Brain pericyte (primary cell): Measurements from ENCODE around the gene NOTCH1.

Experiments
- DNase-seq: peaks from one replicate; pipeline ENCODE4 v3.0.0-alpha.2; 2012; ENCODE audit warnings: low read depth, low spot score

Gene NOTCH1

DNA sequence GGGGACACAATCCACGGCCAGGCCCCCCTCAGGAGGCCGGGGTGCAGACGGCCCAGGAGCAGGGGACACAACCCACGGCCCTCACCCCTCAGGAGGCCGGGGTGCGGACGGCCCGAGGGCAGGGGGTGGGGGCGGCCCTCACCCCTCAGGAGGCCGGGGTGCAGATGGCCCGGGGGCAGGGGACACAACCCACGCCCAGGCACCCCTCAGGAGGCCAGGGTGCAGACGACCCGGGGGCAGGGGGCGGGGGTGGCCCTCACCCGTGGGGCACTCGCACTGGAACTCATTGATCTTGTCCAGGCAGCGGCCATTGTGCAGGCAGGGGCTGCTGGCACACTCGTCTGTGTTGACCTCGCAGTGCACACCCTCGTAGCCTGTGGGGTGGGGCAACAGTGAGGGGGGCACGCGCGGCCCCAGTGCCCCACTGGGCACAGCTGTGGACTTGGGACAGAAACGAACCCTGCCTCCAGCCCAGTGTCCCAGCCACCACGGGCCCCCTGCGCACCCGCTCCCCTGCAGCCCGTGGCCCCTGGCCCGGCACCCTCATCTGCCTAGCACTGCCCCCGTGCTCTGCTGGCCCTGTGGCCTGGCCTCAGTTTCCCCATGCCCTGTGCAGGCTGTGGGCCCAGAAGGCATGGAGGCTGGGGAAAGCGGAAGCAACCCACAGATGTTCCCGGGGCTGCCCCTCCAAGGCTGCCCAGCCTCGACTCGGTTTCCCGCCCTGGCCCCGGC is 28.7 kb downstream of the NOTCH1 start:
- no peak for DNase-seq

- no peak for DNase-seq
Observed at GRCh38 chr9:136516191-136516654, 29.6 kb downstream of the NOTCH1 start.

GRCh38 chr9:136515276-136515675 is 30.6 kb downstream of the NOTCH1 start:
- no peak for DNase-seq

GRCh38 chr9:136514022-136514714 is 31.7 kb downstream of the NOTCH1 start:
- DNase-seq = no peak

- DNase-seq = no peak
Observed at GRCh38 chr9:136513191-136513590, 32.7 kb downstream of the NOTCH1 start.

DNA sequence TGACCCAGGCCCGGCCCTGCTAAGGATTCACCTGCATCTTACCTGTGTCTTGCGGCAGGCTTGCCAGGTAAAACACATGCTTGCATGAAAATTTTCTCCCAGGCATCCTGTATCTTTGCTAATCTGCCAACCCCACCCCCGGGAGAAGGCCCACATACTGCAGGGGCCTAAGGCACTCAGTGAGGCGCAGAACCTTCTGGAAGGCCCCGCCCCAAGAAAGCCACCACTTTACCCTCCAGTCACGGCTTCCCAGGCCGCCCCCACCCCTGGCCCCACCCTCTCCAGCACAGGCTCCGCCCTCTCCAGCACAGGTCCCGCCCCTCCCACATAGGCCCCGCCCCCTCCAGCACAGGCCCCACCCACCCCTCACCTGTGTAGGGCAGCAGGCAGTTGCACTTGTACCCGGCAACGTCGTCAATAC is 33.2 kb downstream of the NOTCH1 start:
- DNase-seq = no peak

DNA sequence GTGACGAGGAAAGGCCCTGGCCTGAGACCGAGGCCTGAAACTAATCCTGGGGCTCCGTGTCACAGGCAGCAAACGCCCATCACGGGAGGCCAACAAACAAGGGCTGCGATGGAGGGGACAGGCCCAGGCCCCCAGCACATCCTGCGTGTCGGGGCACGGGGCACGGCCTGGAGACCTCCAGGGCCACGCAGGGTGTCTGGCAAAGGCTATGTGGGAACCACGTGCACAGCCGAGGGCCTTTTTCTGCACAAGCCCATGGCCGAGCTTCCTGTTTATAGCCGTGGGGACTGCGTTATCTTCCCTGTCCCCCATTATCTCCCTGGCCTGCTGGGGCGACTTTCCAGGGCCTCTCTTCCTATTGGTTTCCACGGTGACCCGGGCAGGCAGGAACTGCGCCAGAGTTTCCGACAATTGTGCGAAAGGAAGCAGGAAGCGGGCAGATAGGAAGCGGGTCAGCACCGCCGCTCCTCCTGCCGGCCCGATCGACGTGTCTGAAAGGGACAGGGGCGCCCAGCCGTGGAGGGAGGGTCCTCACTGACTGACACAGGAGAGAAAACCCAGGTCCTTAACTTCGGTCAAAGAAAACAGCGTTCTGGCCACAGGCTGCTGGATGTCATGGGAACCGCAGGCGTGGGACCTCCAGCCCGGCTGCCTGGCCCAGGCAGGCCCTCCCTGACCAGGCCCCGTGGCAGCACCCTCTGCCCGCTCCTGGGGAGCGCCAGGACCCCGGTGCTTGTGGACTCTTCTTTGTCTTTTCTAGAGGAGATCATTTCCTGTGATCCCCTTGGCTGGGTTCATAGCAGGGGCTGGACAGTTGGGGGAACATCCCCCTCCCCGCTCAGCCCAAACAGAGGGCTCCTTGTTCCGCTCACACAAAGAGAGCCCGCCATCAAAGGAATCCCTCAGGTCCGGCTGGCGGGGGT is 33.9 kb downstream of the NOTCH1 start:
- DNase-seq = no peak

- DNase-seq = no peak
Observed at GRCh38 chr9:136511144-136511669, 34.6 kb downstream of the NOTCH1 start.

- DNase-seq = no peak
Observed at GRCh38 chr9:136510561-136510960, 35.3 kb downstream of the NOTCH1 start.

DNA sequence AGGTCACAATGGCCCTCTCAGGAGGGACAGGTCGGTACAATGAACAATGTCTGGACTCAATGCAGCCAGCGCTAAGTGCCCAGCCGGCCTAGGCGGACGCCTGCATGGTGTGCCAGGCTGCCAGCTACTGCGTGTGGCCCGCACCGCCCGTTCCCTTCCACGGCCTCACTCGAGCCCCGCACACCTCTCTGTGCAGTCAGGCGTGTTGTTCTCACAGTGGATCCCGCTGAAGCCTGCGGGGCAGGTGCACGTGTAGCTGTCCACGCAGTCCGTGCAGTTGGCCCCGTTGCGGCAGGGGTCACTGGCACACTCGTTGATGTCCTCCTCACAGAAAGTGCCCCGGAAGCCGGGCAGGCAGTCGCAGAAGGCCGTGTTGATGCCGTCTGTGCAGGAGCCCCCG is 36.3 kb downstream of the NOTCH1 start:
- no peak for DNase-seq

DNA sequence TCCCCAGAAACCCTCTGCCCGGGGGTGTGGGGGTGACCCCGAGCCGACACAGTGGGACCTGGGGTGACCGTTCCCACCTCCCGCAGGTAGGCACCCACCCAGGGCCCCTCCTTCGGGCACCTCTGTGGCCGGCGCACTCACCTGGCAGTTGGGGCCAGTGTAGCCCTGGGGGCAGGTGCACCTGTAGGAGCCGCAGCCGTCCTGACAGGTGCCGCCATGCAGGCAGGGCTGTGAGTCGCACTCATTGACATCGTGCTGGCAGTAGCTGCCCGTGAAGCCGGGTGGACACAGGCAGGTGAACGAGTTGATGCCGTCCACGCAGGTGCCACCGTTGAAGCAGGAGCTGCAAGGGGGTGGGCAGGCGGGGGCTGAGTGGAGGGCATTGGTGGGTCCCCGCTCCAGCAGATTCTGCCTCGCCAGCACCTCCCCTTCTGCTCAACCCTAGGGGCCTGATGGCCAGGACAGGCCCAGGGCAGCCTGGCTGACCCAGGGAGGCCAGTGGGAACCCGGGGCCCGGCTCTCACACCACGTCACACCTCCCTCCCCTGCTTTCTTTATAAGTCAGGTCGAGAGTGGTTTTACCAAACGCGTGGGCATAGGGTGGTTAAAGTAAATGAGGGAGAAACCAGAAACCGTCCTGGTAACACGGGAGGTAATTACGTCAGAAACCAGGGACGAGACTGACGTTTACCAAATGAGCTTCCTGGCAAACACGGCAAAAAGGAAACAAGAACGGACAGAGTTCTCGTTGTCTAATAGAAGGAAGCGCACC is 36.9 kb downstream of the NOTCH1 start:
- DNase-seq = no peak

- DNase-seq = no peak
Observed at GRCh38 chr9:136507992-136508375, 37.9 kb downstream of the NOTCH1 start.

DNA sequence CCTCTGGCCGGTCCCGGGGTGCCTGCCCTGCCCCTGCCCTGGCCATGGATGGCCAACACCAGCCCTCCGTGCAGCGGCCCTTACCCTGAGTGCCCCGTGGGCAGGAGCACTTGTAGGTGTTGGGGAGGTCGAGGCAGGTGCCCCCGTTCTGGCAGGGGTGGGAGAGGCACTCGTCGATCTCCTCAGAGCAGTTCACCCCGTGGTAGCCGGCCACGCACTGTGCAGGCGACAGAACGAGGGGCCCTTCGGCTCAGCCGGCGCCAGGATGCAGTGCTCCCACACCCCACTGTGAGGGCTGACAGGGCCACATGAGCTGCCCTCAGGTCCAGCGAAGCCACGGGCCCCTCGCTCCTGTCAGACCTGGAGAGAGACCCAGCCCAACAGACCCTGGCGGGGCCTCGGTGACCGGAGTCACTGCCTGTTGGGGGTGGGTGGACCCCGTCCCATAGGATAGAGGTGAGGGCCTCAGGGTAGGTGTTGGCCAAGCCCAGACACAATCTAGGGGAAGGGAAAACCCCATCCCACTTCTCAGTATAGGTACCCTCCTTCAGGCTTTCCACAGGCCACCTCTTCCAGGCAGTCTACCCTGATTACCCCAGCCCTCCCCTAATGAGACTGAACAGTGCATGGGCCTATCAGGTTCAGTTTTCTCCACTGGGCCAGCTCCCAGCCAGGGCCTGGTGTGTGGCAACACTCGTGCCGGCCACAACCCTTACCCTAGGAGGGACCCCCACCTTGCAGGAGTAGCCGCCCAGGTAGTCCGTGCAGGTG is 38.4 kb downstream of the NOTCH1 start:
- no peak for DNase-seq

- DNase-seq = no peak
Observed at GRCh38 chr9:136506425-136506824, 39.4 kb downstream of the NOTCH1 start.

GRCh38 chr9:136505406-136506403 is 40.1 kb downstream of the NOTCH1 start:
- DNase-seq = no peak

DNA sequence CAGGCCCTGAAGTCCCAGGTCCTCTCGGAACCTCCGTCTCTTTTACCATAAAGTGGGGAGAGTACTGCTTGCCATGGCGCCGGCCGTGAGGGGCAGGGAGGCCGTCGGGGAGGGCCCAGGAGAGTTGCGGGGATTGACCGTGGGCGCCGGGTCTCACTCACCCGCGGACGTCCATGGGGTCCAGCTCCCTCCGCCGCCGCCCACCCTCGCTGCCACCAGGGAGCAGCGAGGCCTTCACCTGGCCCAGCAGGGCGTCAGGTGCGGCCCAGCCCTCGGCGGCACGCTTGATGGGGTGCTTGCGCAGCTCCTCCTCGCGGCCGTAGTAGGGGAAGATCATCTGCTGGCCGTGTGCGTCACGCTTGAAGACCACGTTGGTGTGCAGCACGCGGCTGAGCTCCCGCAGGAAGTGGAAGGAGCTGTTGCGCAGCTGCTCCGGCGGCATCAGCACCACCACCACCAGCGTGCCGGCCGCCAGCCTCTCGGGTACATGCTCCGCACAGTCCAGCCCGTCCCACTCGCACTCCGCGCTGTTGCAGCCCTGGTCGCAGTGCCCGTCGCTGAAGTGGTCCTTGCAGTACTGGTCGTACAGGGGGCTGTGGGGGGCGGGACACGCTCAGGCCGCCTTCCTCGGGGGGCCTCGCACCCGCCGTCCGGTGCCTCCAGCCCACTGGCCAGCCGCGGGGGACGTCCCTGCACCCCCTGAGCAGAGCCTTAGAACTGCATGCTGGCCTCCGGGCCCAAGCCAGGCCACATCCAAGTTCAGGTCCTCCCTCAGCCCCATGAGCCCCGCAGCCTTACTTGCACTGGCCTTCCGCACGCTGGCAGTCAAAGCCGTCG is 41.1 kb downstream of the NOTCH1 start:
- no peak for DNase-seq

GRCh38 chr9:136502940-136503550 is 42.8 kb downstream of the NOTCH1 start:
- DNase-seq = no peak

- no peak for DNase-seq
Observed at GRCh38 chr9:136502196-136502595, 43.7 kb downstream of the NOTCH1 start.
